HepG2 (cell line): ENCODE results near the gene FRRS1. TPM values are rescaled to one million over a fixed set of nuclear protein-coding genes. Genes with fewer than 3 reads are reported as not detected.

Source experiments
- CC2D1A ChIP-seq: sonication (generic); formaldehyde crosslinking; IDR thresholded peaks from 2 replicates; pipeline ENCODE4 v1.8.1; 2023; ENCODE audit warnings: mild to moderate bottlenecking, missing genetic modification reagents
- FOXA3 ChIP-seq: IDR thresholded peaks from 2 replicates; pipeline ENCODE4 v1.6.1; 2016; ENCODE audit warnings: missing genetic modification reagents, missing compliant biosample characterization
- HOXA3 ChIP-seq: sonication (generic); formaldehyde crosslinking; IDR thresholded peaks from 2 replicates; pipeline ENCODE4 v1.5.0; 2020; ENCODE audit warnings: missing genetic modification reagents
- KAT8 ChIP-seq: IDR thresholded peaks from 2 replicates; pipeline ENCODE4 v1.6.1; 2016; ENCODE audit warnings: missing genetic modification reagents, missing compliant biosample characterization
- MYC ChIP-seq: sonication (generic); formaldehyde crosslinking; IDR thresholded peaks from 2 replicates; pipeline ENCODE4 v1.9.0; 2021; ENCODE audit warnings: missing genetic modification reagents, borderline replicate concordance
- NFYB ChIP-seq: sonication (generic); formaldehyde crosslinking; IDR thresholded peaks from 2 replicates; pipeline ENCODE4 v1.4.0; 2020; ENCODE audit warnings: missing genetic modification reagents
- PATZ1 ChIP-seq: sonication (generic); formaldehyde crosslinking; IDR thresholded peaks from 2 replicates; pipeline ENCODE4 v1.4.0; 2020; ENCODE audit warnings: missing genetic modification reagents
- POGZ ChIP-seq: sonication (generic); formaldehyde crosslinking; IDR thresholded peaks from 2 replicates; pipeline ENCODE4 v1.4.0; 2020; ENCODE audit warnings: mild to moderate bottlenecking, missing genetic modification reagents
- RAD51 ChIP-seq: fragments of 450-650 bp; IDR thresholded peaks from 2 replicates; pipeline ENCODE4 v1.6.1; 2016; ENCODE audit warnings: borderline replicate concordance
- RBAK ChIP-seq: sonication (generic); formaldehyde crosslinking; IDR thresholded peaks from 2 replicates; pipeline ENCODE4 v1.5.1; 2020; ENCODE audit warnings: mild to moderate bottlenecking, missing genetic modification reagents
- REL ChIP-seq: sonication (generic); formaldehyde crosslinking; conservative IDR thresholded peaks from 2 replicates; pipeline ENCODE4 v1.8.0; 2022; ENCODE audit warnings: mild to moderate bottlenecking, missing genetic modification reagents, moderate library complexity
- TFE3 ChIP-seq: IDR thresholded peaks from 2 replicates; pipeline ENCODE4 v1.6.1; 2016
- ZNF329 ChIP-seq: sonication (generic); formaldehyde crosslinking; IDR thresholded peaks from 2 replicates; pipeline ENCODE4 v1.9.0; 2021; ENCODE audit warnings: low read depth, mild to moderate bottlenecking, missing genetic modification reagents
- ZNF354B ChIP-seq: sonication (generic); formaldehyde crosslinking; IDR thresholded peaks from 2 replicates; pipeline ENCODE4 v1.8.0; 2022; ENCODE audit warnings: mild to moderate bottlenecking, missing genetic modification reagents
- ZNF589 ChIP-seq: sonication (generic); formaldehyde crosslinking; conservative IDR thresholded peaks from 2 replicates; pipeline ENCODE4 v1.8.0; 2022; ENCODE audit warnings: mild to moderate bottlenecking, moderate library complexity, missing genetic modification reagents
- ZSCAN25 ChIP-seq: sonication (generic); formaldehyde crosslinking; IDR thresholded peaks from 2 replicates; pipeline ENCODE4 v1.8.0; 2022; ENCODE audit warnings: mild to moderate bottlenecking, missing genetic modification reagents
- ZSCAN31 ChIP-seq: sonication (generic); formaldehyde crosslinking; IDR thresholded peaks from 2 replicates; pipeline ENCODE4 v1.5.0; 2020; ENCODE audit warnings: low read depth, mild to moderate bottlenecking, missing genetic modification reagents
- polyA plus RNA-seq, 8 experiments: library from polyadenylated mRNA; depleted of rRNA in 3 of 8; stranded (reverse) in 7 of 8; unstranded in 1 of 8; fragments of >200 nt; fragmentation: Illumina TruSeq in 4 of 8; extraction: Trizol in 4 of 8; gene quantifications; 2 replicates each; pipeline versions ENCODE4 v1.2.1 to v1.2.3, GENCODE V29; 2011 to 2016; ENCODE audit warnings: low read depth in 4 of 8, missing spikeins in 1 of 8, mixed read lengths in 1 of 8; ENCODE audit not compliant: insufficient read depth in 1 of 8
- total RNA-seq, 5 experiments: library from RNA; depleted of rRNA; stranded (reverse); fragments of >200 nt; fragmentation: Illumina TruSeq; extraction: Trizol; gene quantifications; 2 replicates each; pipeline ENCODE4 v1.2.3, GENCODE V29; 2016; ENCODE audit warnings: low read depth in 1 of 5
- TF ChIP-seq, protein P1 (sequence below): sonication (generic); formaldehyde crosslinking; IDR thresholded peaks from 2 replicates; pipeline ENCODE4 v1.4.0; 2020; ENCODE audit warnings: missing genetic modification reagents
- TF ChIP-seq, protein P2 (sequence below), 2 experiments: sonication (generic) in 1 of 2; formaldehyde crosslinking in 1 of 2; IDR thresholded peaks; 2 replicates each; pipeline versions ENCODE4 v1.5.1 to v1.6.1; 2011 to 2020; ENCODE audit warnings: borderline replicate concordance in 1 of 2, low read depth in 1 of 2, low read length in 1 of 2, mild to moderate bottlenecking in 1 of 2, missing genetic modification reagents in 1 of 2, moderate library complexity in 1 of 2
- TF ChIP-seq, protein P3 (sequence below): sonication (generic); formaldehyde crosslinking; IDR thresholded peaks from 2 replicates; pipeline ENCODE4 v1.4.0; 2020; ENCODE audit warnings: mild to moderate bottlenecking, missing genetic modification reagents

Gene FRRS1
- total and polyA plus RNA-seq, 2 of the 13 experiments (the other 11 are each of a cell fraction or from before 2014, with no cell fraction given), result 22.6 to 23.4 TPM

GRCh38 chr1:99759518-99760160, 6.8 kb downstream of the FRRS1 start (continued):
- TF ChIP-seq PATZ1 (CRISPR knock-in tag) (peak; percentile 49; the same call in 1 of the 2 replicates), RAD51 (no peak), RBAK (CRISPR knock-in tag) (no peak), TFE3 (CRISPR knock-in tag) (peak; percentile 16; the same call in 1 of the 2 replicates), ZNF329 (CRISPR knock-in tag) (no peak), ZNF354B (no peak), ZSCAN31 (CRISPR knock-in tag) (no peak), HOXA3 (CRISPR knock-in tag) (no peak), CC2D1A (no peak), ZSCAN25 (CRISPR knock-in tag) (no peak), KAT8 (no peak), REL (CRISPR knock-in tag) (no peak), ZNF589 (CRISPR knock-in tag) (no peak), POGZ (CRISPR knock-in tag) (0 out of 2 replicates have a peak, but pooled peaks have one; percentile 35), MYC (CRISPR knock-in tag) (no peak), NFYB (CRISPR knock-in tag) (no peak), FOXA3 (peak; percentile 92)
- TF ChIP-seq, protein P1, sequence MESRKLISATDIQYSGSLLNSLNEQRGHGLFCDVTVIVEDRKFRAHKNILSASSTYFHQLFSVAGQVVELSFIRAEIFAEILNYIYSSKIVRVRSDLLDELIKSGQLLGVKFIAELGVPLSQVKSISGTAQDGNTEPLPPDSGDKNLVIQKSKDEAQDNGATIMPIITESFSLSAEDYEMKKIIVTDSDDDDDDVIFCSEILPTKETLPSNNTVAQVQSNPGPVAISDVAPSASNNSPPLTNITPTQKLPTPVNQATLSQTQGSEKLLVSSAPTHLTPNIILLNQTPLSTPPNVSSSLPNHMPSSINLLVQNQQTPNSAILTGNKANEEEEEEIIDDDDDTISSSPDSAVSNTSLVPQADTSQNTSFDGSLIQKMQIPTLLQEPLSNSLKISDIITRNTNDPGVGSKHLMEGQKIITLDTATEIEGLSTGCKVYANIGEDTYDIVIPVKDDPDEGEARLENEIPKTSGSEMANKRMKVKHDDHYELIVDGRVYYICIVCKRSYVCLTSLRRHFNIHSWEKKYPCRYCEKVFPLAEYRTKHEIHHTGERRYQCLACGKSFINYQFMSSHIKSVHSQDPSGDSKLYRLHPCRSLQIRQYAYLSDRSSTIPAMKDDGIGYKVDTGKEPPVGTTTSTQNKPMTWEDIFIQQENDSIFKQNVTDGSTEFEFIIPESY (CRISPR knock-in tag), result no peak
- TF ChIP-seq, protein P2, sequence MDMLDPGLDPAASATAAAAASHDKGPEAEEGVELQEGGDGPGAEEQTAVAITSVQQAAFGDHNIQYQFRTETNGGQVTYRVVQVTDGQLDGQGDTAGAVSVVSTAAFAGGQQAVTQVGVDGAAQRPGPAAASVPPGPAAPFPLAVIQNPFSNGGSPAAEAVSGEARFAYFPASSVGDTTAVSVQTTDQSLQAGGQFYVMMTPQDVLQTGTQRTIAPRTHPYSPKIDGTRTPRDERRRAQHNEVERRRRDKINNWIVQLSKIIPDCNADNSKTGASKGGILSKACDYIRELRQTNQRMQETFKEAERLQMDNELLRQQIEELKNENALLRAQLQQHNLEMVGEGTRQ (IDR thresholded peaks at IDR 0.05; ENCODE audit: low read depth, low read length), result no peak
- TF ChIP-seq, protein P2 (CRISPR knock-in tag; IDR thresholded peaks at IDR 0.05; ENCODE audit: borderline replicate concordance), result no peak
- TF ChIP-seq, protein P3, sequence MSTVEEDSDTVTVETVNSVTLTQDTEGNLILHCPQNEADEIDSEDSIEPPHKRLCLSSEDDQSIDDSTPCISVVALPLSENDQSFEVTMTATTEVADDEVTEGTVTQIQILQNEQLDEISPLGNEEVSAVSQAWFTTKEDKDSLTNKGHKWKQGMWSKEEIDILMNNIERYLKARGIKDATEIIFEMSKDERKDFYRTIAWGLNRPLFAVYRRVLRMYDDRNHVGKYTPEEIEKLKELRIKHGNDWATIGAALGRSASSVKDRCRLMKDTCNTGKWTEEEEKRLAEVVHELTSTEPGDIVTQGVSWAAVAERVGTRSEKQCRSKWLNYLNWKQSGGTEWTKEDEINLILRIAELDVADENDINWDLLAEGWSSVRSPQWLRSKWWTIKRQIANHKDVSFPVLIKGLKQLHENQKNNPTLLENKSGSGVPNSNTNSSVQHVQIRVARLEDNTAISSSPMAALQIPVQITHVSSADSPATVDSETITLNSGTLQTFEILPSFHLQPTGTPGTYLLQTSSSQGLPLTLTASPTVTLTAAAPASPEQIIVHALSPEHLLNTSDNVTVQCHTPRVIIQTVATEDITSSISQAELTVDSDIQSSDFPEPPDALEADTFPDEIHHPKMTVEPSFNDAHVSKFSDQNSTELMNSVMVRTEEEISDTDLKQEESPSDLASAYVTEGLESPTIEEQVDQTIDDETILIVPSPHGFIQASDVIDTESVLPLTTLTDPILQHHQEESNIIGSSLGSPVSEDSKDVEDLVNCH (CRISPR knock-in tag), result no peak
